PFSK-1 (cell line): ENCODE results near the gene ARHGAP28.

Experiments used
- FOXP2 ChIP-seq: optimal IDR thresholded peaks from 2 replicates; pipeline ENCODE3; 2011; ENCODE audit warnings: borderline replicate concordance, control low read depth, inconsistent platforms; ENCODE audit not compliant: insufficient read depth; ENCODE audit errors: extremely low read length, extremely low read depth
- POLR2AphosphoS5 ChIP-seq: IDR thresholded peaks from 2 replicates; pipeline ENCODE4 v1.6.1; 2012; ENCODE audit warnings: low read depth, mild to moderate bottlenecking, control low read depth, low read length, moderate library complexity
- SIN3A ChIP-seq: IDR thresholded peaks from 2 replicates; pipeline ENCODE4 v1.6.1; 2012; ENCODE audit warnings: mild to moderate bottlenecking, low read length, moderate library complexity, borderline replicate concordance; ENCODE audit not compliant: insufficient read depth
- TAF1 ChIP-seq: IDR thresholded peaks from 2 replicates; pipeline ENCODE4 v1.6.1; 2012; ENCODE audit warnings: low read length, control low read depth, borderline replicate concordance; ENCODE audit not compliant: insufficient read depth
- TF ChIP-seq, protein P1 (sequence below), 2 experiments: IDR thresholded peaks; 2 replicates each; pipeline versions ENCODE4 v1.6.1 to v1.8.0; 2011 to 2012; ENCODE audit warnings: low read depth in 2 of 2, low read length in 2 of 2, control low read depth in 1 of 2, inconsistent platforms in 1 of 2, mild to moderate bottlenecking in 1 of 2, moderate library complexity in 1 of 2; ENCODE audit not compliant: insufficient read depth in 1 of 2

Gene ARHGAP28

DNA sequence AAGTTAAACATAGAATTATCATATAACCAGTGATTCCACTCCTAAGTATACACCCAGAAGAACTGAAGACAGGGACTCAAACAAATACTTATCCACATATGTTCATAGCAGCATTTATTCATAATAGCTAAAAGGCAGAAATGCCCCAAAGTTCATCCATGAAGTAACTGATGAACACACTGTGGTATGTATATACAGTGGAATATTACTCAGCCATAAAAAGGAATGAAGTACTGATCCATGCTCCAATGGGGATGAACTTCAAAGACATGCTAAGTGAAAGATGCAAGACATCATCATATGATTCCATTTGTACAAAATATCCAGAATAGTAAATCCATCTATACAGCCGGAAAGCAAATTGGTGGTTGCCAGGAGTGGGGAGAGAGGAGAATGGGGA, 230.6 kb downstream of the ARHGAP28 start:
- no peak for TF ChIP-seq SIN3A
- TF ChIP-seq, protein P1, sequence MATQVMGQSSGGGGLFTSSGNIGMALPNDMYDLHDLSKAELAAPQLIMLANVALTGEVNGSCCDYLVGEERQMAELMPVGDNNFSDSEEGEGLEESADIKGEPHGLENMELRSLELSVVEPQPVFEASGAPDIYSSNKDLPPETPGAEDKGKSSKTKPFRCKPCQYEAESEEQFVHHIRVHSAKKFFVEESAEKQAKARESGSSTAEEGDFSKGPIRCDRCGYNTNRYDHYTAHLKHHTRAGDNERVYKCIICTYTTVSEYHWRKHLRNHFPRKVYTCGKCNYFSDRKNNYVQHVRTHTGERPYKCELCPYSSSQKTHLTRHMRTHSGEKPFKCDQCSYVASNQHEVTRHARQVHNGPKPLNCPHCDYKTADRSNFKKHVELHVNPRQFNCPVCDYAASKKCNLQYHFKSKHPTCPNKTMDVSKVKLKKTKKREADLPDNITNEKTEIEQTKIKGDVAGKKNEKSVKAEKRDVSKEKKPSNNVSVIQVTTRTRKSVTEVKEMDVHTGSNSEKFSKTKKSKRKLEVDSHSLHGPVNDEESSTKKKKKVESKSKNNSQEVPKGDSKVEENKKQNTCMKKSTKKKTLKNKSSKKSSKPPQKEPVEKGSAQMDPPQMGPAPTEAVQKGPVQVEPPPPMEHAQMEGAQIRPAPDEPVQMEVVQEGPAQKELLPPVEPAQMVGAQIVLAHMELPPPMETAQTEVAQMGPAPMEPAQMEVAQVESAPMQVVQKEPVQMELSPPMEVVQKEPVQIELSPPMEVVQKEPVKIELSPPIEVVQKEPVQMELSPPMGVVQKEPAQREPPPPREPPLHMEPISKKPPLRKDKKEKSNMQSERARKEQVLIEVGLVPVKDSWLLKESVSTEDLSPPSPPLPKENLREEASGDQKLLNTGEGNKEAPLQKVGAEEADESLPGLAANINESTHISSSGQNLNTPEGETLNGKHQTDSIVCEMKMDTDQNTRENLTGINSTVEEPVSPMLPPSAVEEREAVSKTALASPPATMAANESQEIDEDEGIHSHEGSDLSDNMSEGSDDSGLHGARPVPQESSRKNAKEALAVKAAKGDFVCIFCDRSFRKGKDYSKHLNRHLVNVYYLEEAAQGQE (IDR thresholded peaks at IDR 0.05; ENCODE audit: insufficient read depth in 1 of 2, low read depth in 2 of 2, low read length in 2 of 2), result no peak
- TF ChIP-seq FOXP2, result no peak
- TF ChIP-seq TAF1, result no peak
- TF ChIP-seq POLR2AphosphoS5, result no peak

DNA sequence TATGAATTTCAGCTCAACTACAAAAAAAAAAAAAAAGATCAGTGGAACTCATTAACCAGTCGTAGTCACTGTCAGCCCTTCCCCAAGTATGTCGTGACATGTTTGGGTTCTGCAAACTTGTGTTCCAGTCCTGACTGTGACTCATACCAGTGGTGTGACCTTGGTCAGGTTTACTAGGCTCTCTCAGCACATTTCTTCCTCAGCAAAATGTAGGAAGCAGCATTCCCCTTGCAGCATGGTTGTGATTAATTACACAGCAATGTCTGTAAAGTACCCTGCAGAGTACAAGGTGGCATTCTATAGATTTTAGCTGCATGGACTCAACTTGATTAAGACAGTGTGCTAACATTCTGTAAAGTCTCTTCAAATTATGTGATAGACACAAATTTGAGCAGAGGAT, 231.1 kb downstream of the ARHGAP28 start:
- TF ChIP-seq FOXP2 (no peak), SIN3A (no peak), POLR2AphosphoS5 (no peak), TAF1 (no peak)
- TF ChIP-seq, protein P1 (IDR thresholded peaks at IDR 0.05; ENCODE audit: insufficient read depth in 1 of 2, low read depth in 2 of 2, low read length in 2 of 2), result no peak

DNA sequence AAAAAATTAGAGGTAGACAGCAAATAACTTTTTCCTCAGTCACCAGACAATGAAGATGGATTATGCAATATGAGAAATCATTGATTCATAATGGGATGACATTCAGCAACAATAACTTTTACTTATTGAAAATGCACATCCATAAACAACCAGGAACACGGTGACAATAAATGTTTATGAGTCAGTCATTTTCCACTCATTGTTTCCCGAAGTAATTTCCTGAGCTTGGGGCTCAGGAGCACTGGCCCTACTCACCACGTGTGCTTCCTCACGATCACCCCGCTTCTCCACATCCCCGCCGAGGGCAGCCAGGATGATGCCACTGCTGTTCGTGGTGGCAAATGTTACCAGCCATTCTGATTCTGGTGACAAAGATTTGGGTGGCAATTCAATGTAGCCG, 231.8 kb downstream of the ARHGAP28 start:
- TF ChIP-seq FOXP2 (no peak), TAF1 (no peak), POLR2AphosphoS5 (no peak), SIN3A (no peak)
- TF ChIP-seq, protein P1 (IDR thresholded peaks at IDR 0.05; ENCODE audit: insufficient read depth in 1 of 2, low read depth in 2 of 2, low read length in 2 of 2), result no peak

DNA sequence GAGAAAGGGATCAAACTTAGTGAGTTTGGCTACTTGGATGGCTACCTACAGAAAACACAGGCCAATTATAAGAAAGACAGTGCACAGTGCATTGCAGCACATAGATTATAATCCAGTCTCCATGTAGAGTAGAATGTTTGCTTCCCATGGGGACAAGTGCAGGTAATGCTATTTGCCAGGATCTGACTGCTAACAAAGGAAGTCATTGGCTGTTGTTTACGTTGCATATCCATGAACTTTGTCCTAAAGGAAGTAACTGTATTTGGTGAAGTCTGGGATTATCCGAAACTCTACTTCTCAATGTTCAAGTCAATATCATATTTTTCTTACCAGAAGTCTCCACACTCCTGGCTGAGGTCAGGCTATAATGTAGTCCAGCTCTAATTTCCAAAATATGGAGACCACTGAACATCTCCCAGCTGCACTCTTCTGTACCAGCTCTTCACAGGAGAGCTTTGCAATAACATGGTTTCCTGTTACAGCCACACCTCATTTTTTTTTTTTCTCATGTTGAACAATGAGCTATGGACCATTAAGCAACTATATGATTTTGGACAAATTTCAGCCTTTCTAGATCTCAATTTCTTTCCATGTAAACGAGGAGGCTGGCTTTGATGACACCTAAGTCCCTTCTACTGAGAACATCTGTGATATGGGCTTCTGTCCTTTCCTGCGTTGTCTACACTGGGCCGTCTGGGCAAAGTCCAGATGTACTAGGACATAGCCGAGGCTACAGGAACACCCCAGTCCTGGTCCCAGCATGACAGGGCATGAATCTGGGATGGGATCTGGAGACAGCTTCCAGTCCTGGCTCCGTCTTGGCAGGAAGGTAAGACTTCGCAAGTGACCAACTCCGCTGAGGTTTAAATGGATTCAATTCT, 233.3 kb downstream of the ARHGAP28 start:
- TF ChIP-seq, protein P1 (IDR thresholded peaks at IDR 0.05; ENCODE audit: insufficient read depth in 1 of 2, low read depth in 2 of 2, low read length in 2 of 2), result no peak
- TF ChIP-seq FOXP2 (no peak), POLR2AphosphoS5 (no peak), TAF1 (no peak), SIN3A (no peak)
